Erythroblast (primary cell): Measurements from ENCODE around the gene KRTAP12-1.
"Not testable (repeated sequence)": the region's sequence is repeated elsewhere in the genome, so short reads cannot be mapped to it uniquely, and the experiment has no call there.

Experiments used
- DNase-seq, 2 experiments: peaks; one replicate each; lab custom pipeline; 2025; lab: John Stamatoyannopoulos, UW
- GATA1 ChIP-seq: IDR thresholded peaks from 2 replicates; pipeline ENCODE4 v1.6.1; 2011; ENCODE audit warnings: low read depth, mild to moderate bottlenecking, control low read depth, low read length, moderate library complexity
- POLR2A ChIP-seq: IDR thresholded peaks from 2 replicates; pipeline ENCODE4 v1.6.1; 2011; ENCODE audit warnings: mild to moderate bottlenecking, low read length

KRTAP12-1 gene

GRCh38 chr21:44644878-44645277, 37.1 kb downstream of the KRTAP12-1 start:
- no peak for TF ChIP-seq POLR2A
- no peak for TF ChIP-seq GATA1
- no peak for DNase-seq

- TF ChIP-seq GATA1: no peak
- TF ChIP-seq POLR2A: no peak
- no peak for DNase-seq
Observed at GRCh38 chr21:44643741-44644310, 38.1 kb downstream of the KRTAP12-1 start.

DNA sequence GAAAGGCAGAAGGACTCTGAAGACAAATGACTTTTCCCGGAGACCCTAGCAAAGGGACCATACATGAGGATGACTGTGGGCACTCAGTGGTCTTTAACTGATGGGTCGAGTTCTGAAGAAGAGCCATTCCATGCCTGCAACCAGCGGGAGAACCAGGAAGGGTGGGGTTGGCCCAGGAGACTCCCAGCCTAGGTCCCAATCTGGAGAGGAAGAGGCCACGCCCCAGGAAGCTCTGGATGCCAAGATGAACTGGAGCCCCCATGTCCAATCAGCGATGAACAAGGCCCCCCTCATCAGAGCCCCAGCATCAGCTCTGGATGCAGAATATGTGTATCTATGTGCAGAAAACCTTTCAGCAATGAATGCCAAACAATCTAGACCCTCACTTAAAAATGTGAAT, 41.2 kb downstream of the KRTAP12-1 start:
- TF ChIP-seq POLR2A (no peak), GATA1 (no peak)
- DNase-seq: no peak

GRCh38 chr21:44639331-44639655, 42.7 kb downstream of the KRTAP12-1 start:
- no peak for DNase-seq
- no peak for TF ChIP-seq GATA1
- TF ChIP-seq POLR2A: no peak

GRCh38 chr21:44638506-44639330, 43.2 kb downstream of the KRTAP12-1 start:
- not testable (repeated sequence) for DNase-seq

GRCh38 chr21:44637851-44638348, 44.1 kb downstream of the KRTAP12-1 start:
- DNase-seq: not testable (repeated sequence)

DNA sequence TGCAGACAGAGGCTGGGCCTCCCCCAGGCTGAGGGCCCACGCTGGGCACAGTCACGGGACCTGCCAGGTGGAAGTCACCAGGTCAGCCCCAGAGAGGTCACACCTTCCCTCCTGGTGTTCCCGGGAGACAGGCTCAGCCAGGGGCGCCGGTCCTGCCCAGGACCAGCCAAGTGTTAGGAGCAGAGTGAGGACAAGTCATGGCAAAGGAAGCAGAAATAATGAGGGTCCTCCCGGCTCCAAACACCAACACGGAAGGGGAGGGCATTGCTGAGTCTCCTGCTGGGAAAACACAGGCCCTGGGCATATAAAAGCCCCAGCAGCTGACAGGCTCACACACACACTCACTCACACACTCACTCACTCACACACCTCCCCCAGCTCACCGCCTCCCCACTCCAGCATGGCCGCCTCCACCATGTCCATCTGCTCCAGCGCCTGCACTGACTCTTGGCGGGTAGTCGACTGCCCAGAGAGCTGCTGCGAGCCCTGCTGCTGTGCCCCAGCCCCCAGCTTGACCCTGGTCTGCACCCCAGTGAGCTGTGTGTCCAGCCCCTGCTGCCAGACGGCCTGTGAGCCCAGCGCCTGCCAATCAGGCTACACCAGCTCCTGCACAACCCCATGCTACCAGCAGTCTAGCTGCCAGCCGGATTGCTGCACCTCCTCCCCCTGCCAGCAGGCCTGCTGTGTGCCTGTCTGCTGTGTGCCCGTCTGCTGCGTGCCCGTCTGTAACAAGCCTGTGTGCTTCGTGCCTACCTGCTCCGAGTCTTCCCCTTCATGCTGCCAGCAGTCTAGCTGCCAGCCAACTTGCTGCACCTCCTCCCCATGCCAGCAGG, 44.7 kb downstream of the KRTAP12-1 start, which contains the start of gene KRTAP10-10:
KRTAP10-10 (plus strand) TSS at position 339 of the 833 bp plus-strand sequence; CDS start at position 401, 62 bp downstream.
- DNase-seq: no peak
- TF ChIP-seq GATA1 (no peak), POLR2A (no peak)

- TF ChIP-seq POLR2A: no peak
- no peak for TF ChIP-seq GATA1
- no peak for DNase-seq
Observed at GRCh38 chr21:44636209-44637017, 45.5 kb downstream of the KRTAP12-1 start.

DNA sequence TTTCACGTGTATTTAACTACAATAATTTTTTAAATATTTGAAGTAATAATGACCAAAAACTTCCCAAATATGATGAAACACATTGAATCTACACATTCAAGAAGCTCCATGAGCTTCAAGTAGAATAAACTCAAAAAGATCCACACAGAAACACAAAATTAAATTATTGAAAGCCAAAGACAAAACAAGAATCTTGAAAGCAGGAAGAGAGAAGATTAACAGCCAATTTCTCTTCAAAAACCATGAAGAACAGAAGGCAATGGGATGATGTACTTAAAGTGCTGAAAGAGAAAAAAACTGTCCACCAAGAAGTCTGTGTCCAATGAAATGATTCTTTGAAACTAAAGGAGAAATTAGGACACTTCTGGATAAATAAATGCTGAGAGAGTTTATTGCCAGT, 49.9 kb downstream of the KRTAP12-1 start:
- DNase-seq: no peak
- no peak for TF ChIP-seq GATA1
- TF ChIP-seq POLR2A: no peak
